Dermis blood vessel endothelial cell (primary cell): ENCODE measurements around the gene INAFM2. TPM values are rescaled to one million over a fixed set of nuclear protein-coding genes. Genes with fewer than 3 reads are reported as not detected.

Experiments used
- DNase-seq: peaks from one replicate; pipeline ENCODE4 v3.0.0; 2010
- total RNA-seq: library from RNA; depleted of rRNA; stranded (reverse); fragments of >200 nt; gene quantifications from 2 replicates; pipeline ENCODE4 v1.2.3, GENCODE V29; 2014

The INAFM2 gene
- total RNA-seq, 1 donor from 2014 or later = 20.3 TPM

GRCh38 chr15:40287968-40288367 lies 35.5 kb upstream of the INAFM2 start:
- DNase-seq = no peak

- DNase-seq = no peak
Measured at GRCh38 chr15:40289140-40289775, 34.2 kb upstream of the INAFM2 start.

GRCh38 chr15:40290545-40290917 lies 33.0 kb upstream of the INAFM2 start:
- no peak for DNase-seq

- DNase-seq = peak; percentile 65
Measured at GRCh38 chr15:40290918-40291574, 32.4 kb upstream of the INAFM2 start.

GRCh38 chr15:40292246-40292645 lies 31.2 kb upstream of the INAFM2 start:
- no peak for DNase-seq

GRCh38 chr15:40293006-40293405 lies 30.5 kb upstream of the INAFM2 start:
- DNase-seq = no peak

GRCh38 chr15:40293905-40294895 lies 29.3 kb upstream of the INAFM2 start:
- DNase-seq = no peak

- no peak for DNase-seq
Measured at GRCh38 chr15:40295297-40295696, 28.2 kb upstream of the INAFM2 start.

- no peak for DNase-seq
Measured at GRCh38 chr15:40295877-40296560, 27.5 kb upstream of the INAFM2 start.

GRCh38 chr15:40296561-40297230 lies 26.8 kb upstream of the INAFM2 start:
- no peak for DNase-seq

- DNase-seq = no peak
Measured at GRCh38 chr15:40297356-40297755, 26.1 kb upstream of the INAFM2 start.

- DNase-seq = no peak
Measured at GRCh38 chr15:40298216-40298935, 25.1 kb upstream of the INAFM2 start.

GRCh38 chr15:40300367-40300766 lies 23.1 kb upstream of the INAFM2 start:
- DNase-seq = no peak

- no peak for DNase-seq
Measured at GRCh38 chr15:40300771-40301170, 22.7 kb upstream of the INAFM2 start.

GRCh38 chr15:40301467-40302179 lies 21.9 kb upstream of the INAFM2 start:
- no peak for DNase-seq

- no peak for DNase-seq
Measured at GRCh38 chr15:40302288-40302886, 21.1 kb upstream of the INAFM2 start.

GRCh38 chr15:40302981-40303380 lies 20.5 kb upstream of the INAFM2 start:
- no peak for DNase-seq

GRCh38 chr15:40303576-40303975 lies 19.9 kb upstream of the INAFM2 start:
- no peak for DNase-seq

GRCh38 chr15:40305281-40305680 lies 18.2 kb upstream of the INAFM2 start:
- DNase-seq = no peak

- no peak for DNase-seq
Measured at GRCh38 chr15:40306371-40306770, 17.1 kb upstream of the INAFM2 start.
